Measurements from ENCODE around the gene AZIN2.

DNA sequence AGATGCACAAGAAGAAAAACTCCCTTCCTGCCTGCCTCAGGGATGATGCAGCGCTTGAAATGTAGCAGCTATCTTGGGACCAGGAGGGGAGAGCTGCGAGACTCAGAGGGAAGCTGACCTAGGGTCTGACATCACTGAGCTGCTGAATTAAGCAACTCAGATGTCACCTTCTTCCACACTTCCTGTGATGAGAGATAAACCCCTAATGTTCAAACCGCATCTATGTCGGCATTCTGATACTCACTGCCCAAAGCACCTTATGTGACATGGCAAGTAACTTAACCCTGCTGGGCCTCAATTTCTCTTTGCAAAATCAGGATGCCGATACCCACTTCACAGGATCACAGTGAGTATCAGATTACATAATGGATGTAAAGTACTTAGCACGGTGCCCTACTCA lies 35.1 kb upstream of the AZIN2 start:
- no peak for TF ChIP-seq POLR2A (IDR thresholded peaks at IDR 0.05; ENCODE audit: low read depth, low read length)
- no peak for TF ChIP-seq POLR2AphosphoS5 (IDR thresholded peaks at IDR 0.05; ENCODE audit: low read depth, low read length)
